HepG2 (cell line): ENCODE data around the gene C14orf93. TPM values are rescaled to one million over a fixed set of nuclear protein-coding genes. Genes with fewer than 3 reads are reported as not detected.
A peak's percentile ranks its signal among the peaks of the same experiment; 100 is the strongest.

Experiments used
- ATAC-seq: fragments of 200-7000 bp; cut with Tn5 transposase; 3 replicates; pipeline ENCODE4 v1.9.1; 2020; ENCODE audit warnings: mild to moderate bottlenecking, moderate library complexity
- BruUV-seq: library from RNA; stranded (reverse); fragments of 400-500 nt; replicated peaks from 2 replicates; lab custom pipeline; 2021; lab: Mats Ljungman, UMichigan
- CTCF ChIA-PET: fragments of 300-600 bp; formaldehyde crosslinking; extraction: SDS; loops from one replicate; lab custom pipeline; 2021; ENCODE audit warnings: low total read pairs, inconsistent platforms, low intra/inter-chr PET ratio; lab: Yijun Ruan, JAX
- POLR2A ChIA-PET: fragments of 350-600 bp; sonication (Branson Sonifier 250); formaldehyde crosslinking; loops from one replicate; lab custom pipeline; 2020; ENCODE audit warnings: antibody characterized with exemption, inconsistent platforms; lab: Yijun Ruan, JAX
- DNase-seq: peaks from one replicate; pipeline ENCODE4 v3.0.0-alpha.2; 2015; ENCODE audit warnings: low spot score
- FAIRE-seq: peaks from 3 replicates; lab custom pipeline; 2011; peaks lifted over from hg19 to GRCh38; lab: Jason Lieb, UNC
- H2AFZ ChIP-seq: one replicate; pipeline ENCODE4 v1.6.1; 2011; ENCODE audit warnings: low read length, inconsistent platforms
- H3K27ac ChIP-seq: fragments of 300-600 bp; 3 replicates; pipeline ENCODE4 v1.8.0; 2011; ENCODE audit warnings: mixed run types, mild to moderate bottlenecking, mixed read lengths, low read length, inconsistent platforms; ENCODE audit not compliant: insufficient read depth; ENCODE audit errors: extremely low read length
- H3K27me3 ChIP-seq, 2 experiments: fragments of 200-600 bp in 1 of 2; 2 replicates in 1 of 2; 3 replicates in 1 of 2; pipeline versions ENCODE4 v1.6.0 to v1.8.0; 2011; ENCODE audit warnings: low read length in 2 of 2, mild to moderate bottlenecking in 2 of 2, moderate library complexity in 2 of 2, inconsistent platforms in 1 of 2; ENCODE audit not compliant: insufficient read depth in 2 of 2, control insufficient read depth in 1 of 2
- H3K36me3 ChIP-seq, 2 experiments: fragments of 200-600 bp in 1 of 2; replicated peaks in 1 of 2; 2 replicates in 1 of 2; 3 replicates in 1 of 2; pipeline versions ENCODE4 v1.5.1 to v1.8.0; 2011; ENCODE audit warnings: low read length in 2 of 2, inconsistent platforms in 1 of 2; ENCODE audit not compliant: insufficient read depth in 2 of 2, control insufficient read depth in 1 of 2
- H3K4me1 ChIP-seq: 2 replicates; pipeline ENCODE4 v1.5.1; 2012; ENCODE audit warnings: low read length, inconsistent platforms; ENCODE audit not compliant: insufficient read depth
- H3K4me2 ChIP-seq: 2 replicates; pipeline ENCODE4 v1.6.0; 2011; ENCODE audit warnings: low read depth, low read length, inconsistent platforms
- H3K4me3 ChIP-seq, 3 experiments: fragments of 200-600 bp in 1 of 3; sonication (generic), shearing (Covaris generic) in 1 of 3; replicated peaks in 1 of 3; 2 replicates each; pipeline ENCODE4 v1.5.1; 2011 to 2016; ENCODE audit warnings: low read length in 3 of 3, inconsistent platforms in 2 of 3, low read depth in 2 of 3, mild to moderate bottlenecking in 2 of 3, control low read depth in 1 of 3, mixed read lengths in 1 of 3; ENCODE audit not compliant: insufficient read depth in 1 of 3
- H3K79me2 ChIP-seq: one replicate; pipeline ENCODE4 v1.6.1; 2011; ENCODE audit warnings: low read length, inconsistent platforms; ENCODE audit not compliant: insufficient read depth
- H3K9ac ChIP-seq: 2 replicates; pipeline ENCODE4 v1.6.0; 2011; ENCODE audit warnings: mild to moderate bottlenecking, low read depth, low read length, inconsistent platforms; ENCODE audit not compliant: insufficient read depth
- H3K9me3 ChIP-seq: 2 replicates; pipeline ENCODE4 v1.5.1; 2012; ENCODE audit warnings: mild to moderate bottlenecking, low read length
- H4K20me1 ChIP-seq: 2 replicates; pipeline ENCODE4 v1.6.0; 2011; ENCODE audit warnings: inconsistent platforms, mild to moderate bottlenecking, low read length, moderate library complexity; ENCODE audit not compliant: insufficient read depth
- HES4 ChIP-seq: sonication (generic); formaldehyde crosslinking; IDR thresholded peaks from 2 replicates; pipeline ENCODE4 v1.9.0; 2021; ENCODE audit warnings: mild to moderate bottlenecking, missing genetic modification reagents, borderline replicate concordance
- IRF9 ChIP-seq: sonication (generic); formaldehyde crosslinking; IDR thresholded peaks from 2 replicates; pipeline ENCODE4 v1.8.0; 2022; ENCODE audit warnings: missing genetic modification reagents, mild to moderate bottlenecking, borderline replicate concordance
- JARID2 ChIP-seq: sonication (generic); formaldehyde crosslinking; IDR thresholded peaks from 2 replicates; pipeline ENCODE4 v1.8.1; 2023; ENCODE audit warnings: missing genetic modification reagents, inconsistent platforms; ENCODE audit not compliant: insufficient replicate concordance
- MAFK ChIP-seq, 2 experiments: IDR thresholded peaks in 1 of 2; conservative IDR thresholded peaks in 1 of 2; 2 replicates each; pipeline ENCODE4 v1.6.1; 2011; ENCODE audit warnings: improper control_type of control experiment in 2 of 2, low read length in 2 of 2
- MED13 ChIP-seq: sonication (generic); formaldehyde crosslinking; IDR thresholded peaks from 2 replicates; pipeline ENCODE4 v1.5.0; 2020; ENCODE audit warnings: missing genetic modification reagents
- NR1H2 ChIP-seq: sonication (generic); formaldehyde crosslinking; IDR thresholded peaks from 2 replicates; pipeline ENCODE4 v1.8.1; 2022; ENCODE audit warnings: low read depth, missing genetic modification reagents, borderline replicate concordance
- ZIK1 ChIP-seq: sonication (generic); formaldehyde crosslinking; IDR thresholded peaks from 2 replicates; pipeline ENCODE4 v1.5.0; 2020; ENCODE audit warnings: mild to moderate bottlenecking, low read depth, missing genetic modification reagents, borderline replicate concordance
- ZMYM4 ChIP-seq: sonication (generic); formaldehyde crosslinking; IDR thresholded peaks from 2 replicates; pipeline ENCODE4 v1.8.1; 2023; ENCODE audit warnings: mild to moderate bottlenecking, missing genetic modification reagents
- ZNF10 ChIP-seq: sonication (generic); formaldehyde crosslinking; IDR thresholded peaks from 2 replicates; pipeline ENCODE4 v1.4.0; 2020; ENCODE audit warnings: mild to moderate bottlenecking, low read depth, missing genetic modification reagents, borderline replicate concordance
- ZNF317 ChIP-seq: sonication (generic); formaldehyde crosslinking; IDR thresholded peaks from 2 replicates; pipeline ENCODE4 v1.5.0; 2020; ENCODE audit warnings: mild to moderate bottlenecking, missing genetic modification reagents
- ZNF501 ChIP-seq: sonication (generic); formaldehyde crosslinking; IDR thresholded peaks from 2 replicates; pipeline ENCODE4 v1.5.1; 2020; ENCODE audit warnings: mild to moderate bottlenecking, moderate library complexity, missing genetic modification reagents
- ZNF607 ChIP-seq: sonication (generic); formaldehyde crosslinking; IDR thresholded peaks from 2 replicates; pipeline ENCODE4 v1.5.1; 2020; ENCODE audit warnings: missing genetic modification reagents, mild to moderate bottlenecking, borderline replicate concordance
- ZNF619 ChIP-seq: sonication (generic); formaldehyde crosslinking; IDR thresholded peaks from 2 replicates; pipeline ENCODE4 v1.4.0; 2020; ENCODE audit warnings: mild to moderate bottlenecking, missing genetic modification reagents
- WGBS: methylation state at CpG from one replicate; pipeline ENCODE4 v1.1.6; 2017; ENCODE audit warnings: low lambda C conversion rate; 5-methylcytosine and 5-hydroxymethylcytosine counted together
- in situ Hi-C: cut with HindIII; loops from 2 replicates; pipeline ENCODE4 v1.10.0; 2017; ENCODE audit warnings: low pct_unique_long_range_greater_than_20kb; ENCODE audit not compliant: extremely low pct_ligation_motif_present
- intact Hi-C: fragments of 100-400 bp; cut with micrococcal nuclease; formaldehyde crosslinking; loops from one replicate; pipeline ENCODE4 v1.10.0; 2022; ENCODE audit not compliant: unreplicated experiment
- polyA plus RNA-seq, 8 experiments: library from polyadenylated mRNA; depleted of rRNA in 3 of 8; stranded (reverse) in 7 of 8; unstranded in 1 of 8; fragments of >200 nt; fragmentation: Illumina TruSeq in 4 of 8; extraction: Trizol in 4 of 8; gene quantifications; 2 replicates each; pipeline versions ENCODE4 v1.2.1 to v1.2.3, GENCODE V29; 2011 to 2016; ENCODE audit warnings: low read depth in 4 of 8, missing spikeins in 1 of 8, mixed read lengths in 1 of 8; ENCODE audit not compliant: insufficient read depth in 1 of 8
- total RNA-seq, 5 experiments: library from RNA; depleted of rRNA; stranded (reverse); fragments of >200 nt; fragmentation: Illumina TruSeq; extraction: Trizol; gene quantifications; 2 replicates each; pipeline ENCODE4 v1.2.3, GENCODE V29; 2016; ENCODE audit warnings: low read depth in 1 of 5

C14orf93 gene
- total and polyA plus RNA-seq, 2 of the 13 experiments (the other 11 are each of a cell fraction or from before 2014, with no cell fraction given), result 11.4 to 22.5 TPM

GRCh38 chr14:23043145-23043544 lies 33.2 kb upstream of the C14orf93 start:
- no peak overlapping the region for H3K4me3 ChIP-seq
- H3K36me3 ChIP-seq, result no peaks in the 10 kb centered on the region
- in situ Hi-C loops, result no loop called here
- intact Hi-C loops, result no loop called here
- ChIA-PET CTCF (no interaction called here), POLR2A (interaction anchor here (1.0 to 2.7 kb wide), 3 partner anchors 9 to 36 kb away, joined by 3 to 9 read pairs (median 4); partner anchors contain the start of gene PSMB5)
- peaks cover 23% of the 10 kb centered on the region for H3K4me1 ChIP-seq
- no peaks in the 10 kb centered on the region for H3K79me2 ChIP-seq
- H3K4me2 ChIP-seq, result no peak overlapping the region
- FAIRE-seq, result no peak
- H3K9me3 ChIP-seq, result no peaks in the 10 kb centered on the region
- no peak overlapping the region for H3K27ac ChIP-seq
- WGBS, result 22% methylated on average over 6 of the region's 6 CpGs
- no TSS peak for BruUV-seq
- TF ChIP-seq ZNF317 (no peak), MAFK (conservative IDR thresholded peaks at IDR 0.05 in 1 of 2, IDR thresholded peaks at IDR 0.05 in 1 of 2; ENCODE audit: low read length in 2 of 2) (no peak), ZMYM4 (CRISPR knock-in tag) (no peak), ZIK1 (CRISPR knock-in tag) (no peak), ZNF10 (CRISPR knock-in tag) (no peak), ZNF619 (no peak), NR1H2 (CRISPR knock-in tag) (0 out of 2 replicates have a peak, but pooled peaks have one; percentile 30), IRF9 (CRISPR knock-in tag) (0 out of 2 replicates have a peak, but pooled peaks have one; percentile 9), MED13 (CRISPR knock-in tag) (no peak), JARID2 (CRISPR knock-in tag) (no peak), HES4 (CRISPR knock-in tag) (no peak), ZNF501 (CRISPR knock-in tag) (no peak), ZNF607 (CRISPR knock-in tag) (no peak)
- no peak for ATAC-seq
- DNase-seq, result no peak
- H3K27me3 ChIP-seq, result peaks cover 16 to 35% of the 10 kb centered on the region in 2 experiments
- H3K9ac ChIP-seq, result no peak overlapping the region
- no peak overlapping the region for H2AFZ ChIP-seq
- H4K20me1 ChIP-seq, result no peaks in the 10 kb centered on the region
